Esophagus muscularis mucosa (tissue), 4 donors: Measurements from ENCODE around the gene CSMD2. TPM values are rescaled to one million over a fixed set of nuclear protein-coding genes. Genes with fewer than 3 reads are reported as not detected.
"Not testable (repeated sequence)": the region's sequence is repeated elsewhere in the genome, so short reads cannot be mapped to it uniquely, and the experiment has no call there.

Experiments
- DNase-seq: peaks from one replicate; pipeline ENCODE4 v3.0.0-alpha.2; 2017; ENCODE audit errors: extremely low spot score
- H3K27ac ChIP-seq, 4 donors: fragments of 200-600 bp; sonication (generic); replicated peaks in 1 of 4; 1 replicate in 3 of 4; 2 replicates in 1 of 4; pipeline ENCODE4 v1.5.1; 2016 to 2019; ENCODE audit warnings: mild to moderate bottlenecking in 1 of 4
- H3K27me3 ChIP-seq, 4 donors: fragments of 200-600 bp; sonication (generic); one replicate each; pipeline versions ENCODE4 v1.5.1 to v1.6.0; 2016 to 2019
- H3K36me3 ChIP-seq, 4 donors: fragments of 200-600 bp; sonication (generic); one replicate each; pipeline ENCODE4 v1.5.1; 2016 to 2019
- H3K4me1 ChIP-seq, 4 donors: fragments of 200-600 bp; sonication (generic); one replicate each; pipeline ENCODE4 v1.5.1; 2016 to 2019
- H3K4me3 ChIP-seq, 4 donors: fragments of 200-600 bp; sonication (generic); 1 replicate in 2 of 4; 2 replicates in 2 of 4; pipeline ENCODE4 v1.5.1; 2016 to 2019; ENCODE audit warnings: mild to moderate bottlenecking in 4 of 4, moderate library complexity in 1 of 4
- H3K9me3 ChIP-seq, 4 donors: fragments of 200-600 bp; sonication (generic); 1 replicate in 3 of 4; 2 replicates in 1 of 4; pipeline ENCODE4 v1.5.1; 2016 to 2019
- EP300 ChIP-seq: sonication (generic); formaldehyde crosslinking; IDR thresholded peaks from one replicate; pipeline ENCODE4 v1.6.1; 2017; ENCODE audit warnings: antibody characterized with exemption
- POLR2A ChIP-seq: fragments of 450-650 bp; IDR thresholded peaks from one replicate; pipeline ENCODE4 v1.6.1; 2017; ENCODE audit warnings: antibody characterized with exemption, moderate library complexity, mild to moderate bottlenecking, low read depth
- POLR2AphosphoS5 ChIP-seq, 2 donors: sonication (generic); formaldehyde crosslinking; IDR thresholded peaks; one replicate each; pipeline ENCODE4 v1.6.1; 2017; ENCODE audit warnings: antibody characterized with exemption in 2 of 2
- WGBS: methylation state at CpG from one replicate; pipeline ENCODE4 v1.1.5; 2018; 5-methylcytosine and 5-hydroxymethylcytosine counted together
- intact Hi-C: fragments of 100-400 bp; cut with DNase I; formaldehyde crosslinking; loops from one replicate; pipeline ENCODE4 v1.15.1; 2023
- total RNA-seq, 4 donors: library from RNA; depleted of rRNA; stranded (reverse); fragments of >200 nt; gene quantifications; one replicate each; pipeline versions ENCODE4 v1.1.0 to v1.2.1, GENCODE V29; 2016
- TF ChIP-seq, protein P1 (sequence below), 3 experiments: fragments of 200-600 bp in 2 of 3; fragments of 450-650 bp in 1 of 3; sonication (generic) in 2 of 3; IDR thresholded peaks; one replicate each; pipeline ENCODE4 v1.5.1; 2017 to 2019; ENCODE audit warnings: antibody characterized with exemption in 3 of 3, mild to moderate bottlenecking in 2 of 3, moderate library complexity in 1 of 3

CSMD2 gene
- total RNA-seq, 4 donors from 2014 or later, result 0.26 to 0.75 (median 0.37) TPM

DNA sequence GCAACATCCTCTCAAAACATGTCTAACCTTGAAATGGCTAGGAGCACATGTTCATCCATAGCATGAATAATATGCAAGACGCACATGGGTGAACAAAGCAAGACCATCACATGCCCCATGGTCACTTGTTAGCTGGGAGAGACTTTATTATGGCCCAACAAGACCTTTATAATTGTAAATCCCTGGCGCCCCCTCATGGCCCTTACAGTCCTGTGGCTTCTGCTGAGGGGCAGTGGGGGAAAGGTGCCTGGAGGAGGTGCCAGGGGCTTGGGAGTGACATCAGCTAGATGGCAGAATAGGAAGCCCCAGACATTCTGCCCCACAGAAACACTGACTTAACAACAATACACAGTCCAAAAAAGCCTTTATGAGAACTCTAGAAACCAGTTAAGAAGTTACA lies 51.7 kb downstream of the CSMD2 start:
- 58% methylated on average over 2 of the region's 2 CpGs for WGBS
- TF ChIP-seq EP300 (no peak), POLR2AphosphoS5 (IDR thresholded peaks at IDR 0.05) (no peak), POLR2A (no peak)
- TF ChIP-seq, protein P1, sequence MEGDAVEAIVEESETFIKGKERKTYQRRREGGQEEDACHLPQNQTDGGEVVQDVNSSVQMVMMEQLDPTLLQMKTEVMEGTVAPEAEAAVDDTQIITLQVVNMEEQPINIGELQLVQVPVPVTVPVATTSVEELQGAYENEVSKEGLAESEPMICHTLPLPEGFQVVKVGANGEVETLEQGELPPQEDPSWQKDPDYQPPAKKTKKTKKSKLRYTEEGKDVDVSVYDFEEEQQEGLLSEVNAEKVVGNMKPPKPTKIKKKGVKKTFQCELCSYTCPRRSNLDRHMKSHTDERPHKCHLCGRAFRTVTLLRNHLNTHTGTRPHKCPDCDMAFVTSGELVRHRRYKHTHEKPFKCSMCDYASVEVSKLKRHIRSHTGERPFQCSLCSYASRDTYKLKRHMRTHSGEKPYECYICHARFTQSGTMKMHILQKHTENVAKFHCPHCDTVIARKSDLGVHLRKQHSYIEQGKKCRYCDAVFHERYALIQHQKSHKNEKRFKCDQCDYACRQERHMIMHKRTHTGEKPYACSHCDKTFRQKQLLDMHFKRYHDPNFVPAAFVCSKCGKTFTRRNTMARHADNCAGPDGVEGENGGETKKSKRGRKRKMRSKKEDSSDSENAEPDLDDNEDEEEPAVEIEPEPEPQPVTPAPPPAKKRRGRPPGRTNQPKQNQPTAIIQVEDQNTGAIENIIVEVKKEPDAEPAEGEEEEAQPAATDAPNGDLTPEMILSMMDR (IDR thresholded peaks at IDR 0.05), result no peak
- Histone ChIP-seq H3K27ac (no peak overlapping the region), H3K9me3 (peaks cover 0 to 21% (median 15%) of the 10 kb centered on the region in 4 donors), H3K27me3 (peaks cover 0 to 9% (median 0%) of the 10 kb centered on the region in 4 donors), H3K4me3 (no peak overlapping the region), H3K4me1 (no peaks in the 10 kb centered on the region), H3K36me3 (no peaks in the 10 kb centered on the region)
- intact Hi-C loops, result no loop called here
- DNase-seq, result no peak

DNA sequence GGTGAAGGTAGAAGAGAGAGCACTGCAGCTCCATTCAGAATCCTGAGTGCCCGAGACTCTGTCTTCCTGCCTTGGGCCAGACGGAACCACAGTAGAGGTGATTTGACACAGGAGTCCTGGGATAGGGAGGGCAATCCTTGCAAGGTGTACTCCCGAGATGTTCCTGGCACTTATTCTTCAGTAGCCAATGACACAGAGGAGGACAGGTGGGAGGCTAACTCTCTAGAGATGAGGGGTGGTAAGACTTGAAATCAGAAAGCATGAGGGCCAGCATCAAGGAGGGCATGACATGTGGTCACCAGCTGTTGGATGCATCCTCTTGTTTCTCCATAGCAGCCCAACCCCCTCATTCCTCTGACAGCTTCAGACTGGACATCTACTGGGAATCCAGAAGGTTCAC lies 56.3 kb downstream of the CSMD2 start:
- Histone ChIP-seq H3K9me3 (no peaks in the 10 kb centered on the region), H3K4me1 (no peaks in the 10 kb centered on the region), H3K36me3 (no peaks in the 10 kb centered on the region), H3K27me3 (peaks cover 0 to 31% (median 0%) of the 10 kb centered on the region in 4 donors), H3K27ac (no peak overlapping the region), H3K4me3 (no peak overlapping the region)
- TF ChIP-seq POLR2A, result no peak
- TF ChIP-seq EP300, result no peak
- TF ChIP-seq, protein P1 (IDR thresholded peaks at IDR 0.05), result no peak
- no peak for TF ChIP-seq POLR2AphosphoS5 (IDR thresholded peaks at IDR 0.05)
- 88% methylated on average over 3 of the region's 3 CpGs for WGBS
- DNase-seq, result peak; percentile 70
- intact Hi-C loops, result no loop called here

DNA sequence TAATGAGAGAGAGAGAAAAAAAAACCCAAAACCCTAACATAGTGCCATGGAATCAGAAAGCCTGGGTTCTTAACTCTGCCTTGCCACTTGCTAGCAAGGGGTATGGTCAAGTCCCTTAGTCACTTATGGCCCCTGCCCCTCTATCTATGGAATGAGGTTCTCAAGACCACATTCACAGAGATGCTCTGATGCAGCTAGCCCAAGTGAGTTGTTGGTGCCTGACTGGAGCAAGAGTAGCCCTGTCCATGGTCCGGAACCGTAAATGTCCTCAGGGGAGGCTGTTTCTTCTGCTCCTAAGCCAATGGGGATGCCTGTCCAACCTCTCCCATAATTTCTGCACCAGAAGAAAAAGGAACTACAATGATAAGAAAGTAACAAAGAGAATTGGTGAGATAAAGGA lies 56.8 kb downstream of the CSMD2 start:
- DNase-seq, result peak; percentile 91
- H3K9me3 ChIP-seq, result no peaks in the 10 kb centered on the region
- H3K36me3 ChIP-seq, result no peaks in the 10 kb centered on the region
- intact Hi-C loops, result no loop called here
- WGBS, result 83% methylated on average over 2 of the region's 2 CpGs
- no peak overlapping the region for H3K4me3 ChIP-seq
- H3K27me3 ChIP-seq, result peaks cover 0 to 33% (median 0%) of the 10 kb centered on the region in 4 donors
- H3K4me1 ChIP-seq, result no peaks in the 10 kb centered on the region
- H3K27ac ChIP-seq, result no peak overlapping the region
- TF ChIP-seq, protein P1 (IDR thresholded peaks at IDR 0.05), result no peak
- TF ChIP-seq POLR2A (no peak), EP300 (no peak), POLR2AphosphoS5 (IDR thresholded peaks at IDR 0.05) (no peak)

DNA sequence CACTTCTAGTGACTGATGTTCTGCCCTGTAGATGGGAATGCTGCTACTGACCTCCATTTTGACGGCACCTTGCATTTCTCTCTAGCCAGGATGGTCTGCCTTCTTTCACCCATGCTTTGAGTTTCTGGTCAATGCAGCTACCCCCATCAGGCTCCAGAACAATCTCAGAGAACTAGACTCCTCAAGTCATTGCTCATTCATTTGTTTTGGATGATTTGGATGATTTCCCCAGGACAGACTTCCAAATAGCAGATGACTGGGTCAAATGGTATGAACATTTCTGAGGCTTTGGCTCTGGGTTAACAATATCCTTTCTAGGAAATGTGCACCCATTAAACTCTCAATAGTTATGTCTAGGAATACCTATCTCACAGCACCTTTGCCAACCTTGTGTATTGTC lies 63.9 kb downstream of the CSMD2 start:
- Histone ChIP-seq H3K36me3 (no peaks in the 10 kb centered on the region), H3K9me3 (no peaks in the 10 kb centered on the region), H3K27me3 (peaks cover 0 to 28% (median 0%) of the 10 kb centered on the region in 4 donors), H3K4me1 (no peaks in the 10 kb centered on the region), H3K27ac (no peak overlapping the region), H3K4me3 (no peak overlapping the region)
- intact Hi-C loops, result no loop called here
- DNase-seq, result peak; percentile 68
- TF ChIP-seq, protein P1 (IDR thresholded peaks at IDR 0.05), result no peak
- TF ChIP-seq EP300, result no peak
- 100% methylated on average over 1 of the region's 1 CpG for WGBS

DNA sequence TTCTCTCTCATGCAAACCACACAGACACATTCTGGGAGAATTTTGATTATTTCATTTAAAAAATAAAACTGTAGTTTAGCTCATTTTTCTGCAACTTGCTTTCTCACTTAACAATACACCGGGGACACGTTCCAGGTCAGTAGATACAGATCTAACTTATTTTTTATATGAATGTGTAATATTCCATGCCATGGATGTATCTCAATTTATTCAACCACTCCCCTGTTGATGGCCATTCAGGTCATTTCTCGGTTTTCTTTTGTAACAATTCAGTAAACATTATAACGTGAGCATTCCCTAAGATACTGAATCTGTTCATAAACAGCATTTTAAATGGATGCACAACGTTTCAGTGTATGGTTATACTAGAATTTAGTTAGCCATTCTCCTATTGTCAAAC lies 64.7 kb downstream of the CSMD2 start:
- TF ChIP-seq, protein P1 (IDR thresholded peaks at IDR 0.05), result no peak
- intact Hi-C loops, result no loop called here
- H3K4me3 ChIP-seq, result no peak overlapping the region
- H3K27ac ChIP-seq, result no peak overlapping the region
- 81% methylated on average over 5 of the region's 5 CpGs for WGBS
- no peak for DNase-seq
- H3K4me1 ChIP-seq, result no peaks in the 10 kb centered on the region
- peaks cover 0 to 22% (median 0%) of the 10 kb centered on the region in 4 donors for H3K27me3 ChIP-seq
- H3K9me3 ChIP-seq, result no peaks in the 10 kb centered on the region
- no peaks in the 10 kb centered on the region for H3K36me3 ChIP-seq

DNA sequence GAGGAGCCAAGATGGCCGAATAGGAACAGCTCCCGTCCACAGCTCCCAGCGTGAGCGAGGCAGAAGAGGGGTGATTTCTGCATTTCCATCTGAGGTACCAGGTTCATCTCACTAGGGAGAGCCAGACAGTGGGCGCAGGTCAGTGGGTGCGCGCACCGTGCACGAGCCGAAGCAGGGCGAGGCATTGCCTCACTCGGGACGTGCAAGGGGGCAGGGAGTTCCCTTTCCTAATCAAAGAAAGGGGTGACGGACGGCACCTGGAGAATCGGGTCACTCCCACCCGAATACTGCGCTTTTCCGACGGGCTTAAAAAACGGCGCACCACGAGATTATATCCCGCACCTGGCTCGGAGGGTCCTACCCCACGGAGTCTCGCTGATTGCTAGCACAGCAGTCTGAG lies 72.6 kb downstream of the CSMD2 start:
- 93% methylated on average over 24 of the region's 27 CpGs for WGBS
- H3K27ac ChIP-seq, intact Hi-C loops: not testable (repeated sequence)

More for the DNA sequence above, 72.6 kb downstream of the CSMD2 start:
- not testable (repeated sequence) for H3K36me3 ChIP-seq, H3K4me3 ChIP-seq, H3K9me3 ChIP-seq, H3K27me3 ChIP-seq, H3K4me1 ChIP-seq, DNase-seq
